IMR-90 (cell line): ENCODE measurements around the gene UBE2D4.
"Not testable (repeated sequence)": the region's sequence is repeated elsewhere in the genome, so short reads cannot be mapped to it uniquely, and the experiment has no call there.

Experiments
- CHD1 ChIP-seq: IDR thresholded peaks from 2 replicates; pipeline ENCODE4 v1.6.1; 2012; ENCODE audit warnings: low read depth, low read length, improper control_type of control experiment
- CTCF ChIP-seq: conservative IDR thresholded peaks from 2 replicates; pipeline ENCODE4 v1.5.1; 2012; ENCODE audit warnings: mild to moderate bottlenecking, low read depth, low read length, improper control_type of control experiment
- ELK1 ChIP-seq: fragments of 150-350 bp; IDR thresholded peaks from 2 replicates; pipeline ENCODE4 v1.6.1; 2016; ENCODE audit warnings: low read depth, mild to moderate bottlenecking, low read length, moderate library complexity, borderline replicate concordance
- MAFK ChIP-seq: IDR thresholded peaks from 2 replicates; pipeline ENCODE4 v1.6.1; 2012; ENCODE audit warnings: low read depth, low read length, improper control_type of control experiment
- MAZ ChIP-seq: IDR thresholded peaks from 2 replicates; pipeline ENCODE4 v1.6.1; 2012; ENCODE audit warnings: low read depth, mild to moderate bottlenecking, low read length, improper control_type of control experiment, moderate library complexity, borderline replicate concordance
- MXI1 ChIP-seq: IDR thresholded peaks from 2 replicates; pipeline ENCODE4 v1.6.1; 2012; ENCODE audit warnings: low read depth, mild to moderate bottlenecking, low read length, moderate library complexity, borderline replicate concordance
- NFE2L2 ChIP-seq: fragments of 150-350 bp; IDR thresholded peaks from 2 replicates; pipeline ENCODE4 v1.6.1; 2016; ENCODE audit warnings: low read depth, mild to moderate bottlenecking, low read length
- POLR2A ChIP-seq: IDR thresholded peaks from 2 replicates; pipeline ENCODE4 v1.6.1; 2012; ENCODE audit warnings: mild to moderate bottlenecking, low read depth, low read length
- SMC3 ChIP-seq: fragments of 150-350 bp; IDR thresholded peaks from 2 replicates; pipeline ENCODE4 v1.6.1; 2016; ENCODE audit warnings: low read depth, mild to moderate bottlenecking, antibody characterized with exemption, low read length, moderate library complexity
- USF2 ChIP-seq: fragments of 150-350 bp; IDR thresholded peaks from 2 replicates; pipeline ENCODE4 v1.6.1; 2017; ENCODE audit warnings: mild to moderate bottlenecking, antibody characterized with exemption, low read length, low read depth

GRCh38 chr7:43974033-43974573 is 47.9 kb downstream of the UBE2D4 start:
- TF ChIP-seq CTCF, MAZ, ELK1, POLR2A, MAFK, NFE2L2, USF2, CHD1, SMC3, MXI1: not testable (repeated sequence)
